NB4 (cell line): ENCODE data around the gene DNHD1.

Experiments
- CTCF ChIP-seq: IDR thresholded peaks from one replicate; pipeline ENCODE4 v1.5.1; 2012; ENCODE audit warnings: low read depth, low read length
- POLR2A ChIP-seq: IDR thresholded peaks from 2 replicates; pipeline ENCODE4 v1.6.1; 2011; ENCODE audit warnings: mild to moderate bottlenecking; ENCODE audit not compliant: insufficient read length; ENCODE audit errors: extremely low read depth

GRCh38 chr11:6459099-6459450 is 38.0 kb upstream of the DNHD1 start:
- TF ChIP-seq POLR2A (no peak), CTCF (no peak)
